GM10266 (cell line): ENCODE data around the gene TRIM44.

Experiments used
- DNase-seq: peaks from one replicate; pipeline ENCODE4 v3.0.0; 2012; ENCODE audit errors: extremely low spot score
- CTCF ChIP-seq: IDR thresholded peaks from 2 replicates; pipeline ENCODE4 v1.5.1; 2012; ENCODE audit warnings: mild to moderate bottlenecking, low read depth; ENCODE audit not compliant: control insufficient read depth, insufficient read depth; ENCODE audit errors: missing control alignments

The TRIM44 gene

GRCh38 chr11:35623621-35624168, 38.9 kb upstream of the TRIM44 start:
- no peak for DNase-seq
- no peak for TF ChIP-seq CTCF

GRCh38 chr11:35624316-35624715, 38.3 kb upstream of the TRIM44 start:
- no peak for DNase-seq
- no peak for TF ChIP-seq CTCF

GRCh38 chr11:35624781-35625180, 37.8 kb upstream of the TRIM44 start:
- no peak for DNase-seq

GRCh38 chr11:35626501-35626900, 36.1 kb upstream of the TRIM44 start:
- no peak for TF ChIP-seq CTCF

More at GRCh38 chr11:35624781-35625180, 37.8 kb upstream of the TRIM44 start:
- no peak for TF ChIP-seq CTCF

GRCh38 chr11:35629511-35629910, 33.1 kb upstream of the TRIM44 start:
- no peak for TF ChIP-seq CTCF
- no peak for DNase-seq

More at GRCh38 chr11:35626501-35626900, 36.1 kb upstream of the TRIM44 start:
- no peak for DNase-seq

DNA sequence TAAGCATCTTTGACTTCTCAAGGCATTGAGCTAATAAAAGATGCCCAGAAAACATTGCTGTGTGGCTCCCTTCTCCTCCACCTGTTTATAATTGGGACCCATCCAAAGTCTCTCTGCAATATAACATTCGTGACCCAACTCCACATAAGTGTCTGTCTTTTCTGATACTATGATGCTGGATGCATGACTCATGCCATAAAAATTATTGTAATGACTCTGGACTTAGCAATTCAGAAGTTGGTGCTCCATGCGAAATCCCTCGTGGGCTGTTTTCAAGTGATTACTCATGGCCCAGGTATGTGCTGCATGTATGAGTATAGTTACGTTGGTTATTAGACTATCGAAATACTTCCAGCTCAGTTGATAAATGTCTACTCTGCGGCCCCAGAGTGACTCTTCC, 32.7 kb upstream of the TRIM44 start:
- no peak for DNase-seq
- TF ChIP-seq CTCF, result no peak

- TF ChIP-seq CTCF, result no peak
- DNase-seq, result no peak
Observed at GRCh38 chr11:35631891-35632290, 30.7 kb upstream of the TRIM44 start.
